GM12878 (cell line): ENCODE measurements around the gene TREML2. TPM values are rescaled to one million over a fixed set of nuclear protein-coding genes. Genes with fewer than 3 reads are reported as not detected.

ENCODE experiments used
- ATAC-seq: fragments of 200-7000 bp; cut with Tn5 transposase; 3 replicates; pipeline ENCODE4 v1.9.1; 2020; ENCODE audit warnings: mild to moderate bottlenecking, moderate library complexity
- BruUV-seq: library from RNA; stranded (reverse); fragments of 400-500 nt; replicated peaks from 2 replicates; lab custom pipeline; 2021; lab: Mats Ljungman, UMichigan
- CTCF ChIA-PET: fragments of 300-600 bp; sonication (Branson Sonifier 250); formaldehyde crosslinking; extraction: SDS; loops from one replicate; lab custom pipeline; 2021; ENCODE audit warnings: inconsistent platforms; lab: Yijun Ruan, JAX
- POLR2A ChIA-PET: fragments of 350-600 bp; formaldehyde crosslinking; extraction: SDS; loops from one replicate; lab custom pipeline; 2021; ENCODE audit warnings: inconsistent platforms; lab: Charles Lee
- RAD21 ChIA-PET: fragments of 300-600 bp; sonication (Branson Sonifier 250); formaldehyde crosslinking; loops from one replicate; lab custom pipeline; 2023; ENCODE audit warnings: antibody characterized with exemption; ENCODE audit not compliant: unreplicated experiment; lab: Charles Lee
- SMC1A ChIA-PET: fragments of 300-600 bp; sonication (Branson Sonifier 250); formaldehyde crosslinking; loops from one replicate; lab custom pipeline; 2023; ENCODE audit not compliant: unreplicated experiment, uncharacterized antibody; lab: Charles Lee
- DNase-seq: peaks from one replicate; pipeline ENCODE4 v3.0.0-alpha.2; 2011; ENCODE audit warnings: low read depth, low spot score
- FAIRE-seq: peaks from 3 replicates; lab custom pipeline; 2011; peaks lifted over from hg19 to GRCh38; lab: Jason Lieb, UNC
- H2AFZ ChIP-seq: 2 replicates; pipeline ENCODE4 v1.6.0; 2011; ENCODE audit warnings: low read depth, low read length, control low read depth; ENCODE audit not compliant: control insufficient read depth
- H3K27ac ChIP-seq: 2 replicates; pipeline ENCODE4 v1.5.1; 2011; ENCODE audit warnings: control low read depth; ENCODE audit not compliant: control insufficient read depth, insufficient read depth
- H3K27me3 ChIP-seq, 2 experiments: replicated peaks in 1 of 2; 2 replicates each; pipeline versions ENCODE4 v1.6.0 to v1.6.1; 2011; ENCODE audit warnings: low read length in 1 of 2; ENCODE audit not compliant: control insufficient read depth in 2 of 2, insufficient read depth in 2 of 2
- H3K36me3 ChIP-seq, 2 experiments: 2 replicates each; pipeline ENCODE4 v1.5.1; 2011; ENCODE audit warnings: low read length in 1 of 2; ENCODE audit not compliant: control insufficient read depth in 2 of 2, insufficient read depth in 2 of 2
- H3K4me1 ChIP-seq: 2 replicates; pipeline ENCODE4 v1.6.1; 2011; ENCODE audit warnings: mild to moderate bottlenecking, low read length, moderate library complexity, mixed read lengths; ENCODE audit not compliant: control insufficient read depth, insufficient read depth
- H3K4me2 ChIP-seq: 2 replicates; pipeline ENCODE4 v1.6.0; 2011; ENCODE audit warnings: control low read depth; ENCODE audit not compliant: control insufficient read depth, insufficient read depth
- H3K4me3 ChIP-seq: fragments of 200-600 bp; sonication (generic); 2 replicates; pipeline ENCODE4 v1.5.1; 2016
- H3K79me2 ChIP-seq: 2 replicates; pipeline ENCODE4 v1.6.0; 2011; ENCODE audit warnings: low read length; ENCODE audit not compliant: control insufficient read depth, insufficient read depth
- H3K9ac ChIP-seq: 2 replicates; pipeline ENCODE4 v1.8.0; 2011; ENCODE audit warnings: low read length, control low read depth, mixed read lengths; ENCODE audit not compliant: control insufficient read depth, insufficient read depth
- H3K9me3 ChIP-seq: replicated peaks from 3 replicates; pipeline ENCODE4 v1.5.1; 2011; ENCODE audit warnings: mild to moderate bottlenecking, low read length; ENCODE audit not compliant: control insufficient read depth, insufficient read depth
- H4K20me1 ChIP-seq: 2 replicates; pipeline ENCODE4 v1.6.0; 2011; ENCODE audit not compliant: control insufficient read depth, insufficient read depth
- BCLAF1 ChIP-seq: fragments of 450-650 bp; IDR thresholded peaks from 2 replicates; pipeline ENCODE4 v1.6.1; 2017; ENCODE audit warnings: antibody characterized with exemption, mild to moderate bottlenecking, moderate library complexity
- IKZF1 ChIP-seq: fragments of 450-650 bp; conservative IDR thresholded peaks from 2 replicates; pipeline ENCODE4 v1.6.1; 2017; ENCODE audit warnings: antibody characterized with exemption, mild to moderate bottlenecking
- PKNOX1 ChIP-seq: fragments of 450-650 bp; IDR thresholded peaks from 2 replicates; pipeline ENCODE4 v1.6.1; 2016; ENCODE audit warnings: mild to moderate bottlenecking
- SPI1 ChIP-seq: IDR thresholded peaks from 2 replicates; pipeline ENCODE4 v1.6.1; 2011; ENCODE audit warnings: low read depth, mild to moderate bottlenecking, low read length, moderate library complexity, borderline replicate concordance; ENCODE audit not compliant: insufficient read depth
- WGBS: methylation state at CpG from one replicate; pipeline ENCODE4 v1.1.6; 2016; ENCODE audit warnings: low lambda C conversion rate; ENCODE audit not compliant: insufficient replicate concordance, insufficient coverage; ENCODE audit errors: missing lambda C conversion rate; 5-methylcytosine and 5-hydroxymethylcytosine counted together
- in situ Hi-C: fragments of 300-500 bp; cut with MboI; formaldehyde crosslinking; loops from 9 replicates; pipeline ENCODE4 v1.14.3; 2018; ENCODE audit warnings: mixed read lengths
- intact Hi-C: fragments of 100-400 bp; cut with micrococcal nuclease; formaldehyde crosslinking; loops from one replicate; pipeline ENCODE4 v1.14.2; 2022; ENCODE audit not compliant: unreplicated experiment
- polyA plus RNA-seq, 11 experiments: library from polyadenylated mRNA; depleted of rRNA in 4 of 11; unstranded in 6 of 11; stranded (reverse) in 5 of 11; fragments of >200 nt; fragmentation: Nextera tagmentation in 4 of 11; fragmentation: Illumina TruSeq in 1 of 11; extraction: Ambion mirVana in 4 of 11; extraction: Trizol in 1 of 11; gene quantifications; 1 replicate in 1 of 11; 2 replicates in 10 of 11; pipeline versions ENCODE4 v1.2.1 to v1.2.3, GENCODE V29; 2011 to 2016; ENCODE audit warnings: inconsistent platforms in 2 of 11, missing spikeins in 2 of 11, low read depth in 1 of 11
- total RNA-seq, 4 experiments: library from RNA; depleted of rRNA in 3 of 4; stranded (reverse); fragments of >200 nt in 3 of 4; fragmentation: Illumina TruSeq in 1 of 4; extraction: Trizol in 1 of 4; gene quantifications; 2 replicates each; pipeline versions ENCODE4 v1.2.1 to v1.2.3, GENCODE V29; 2013 to 2021

TREML2 gene
- total and polyA plus RNA-seq, 10 of the 15 experiments (the other 5 are each of a cell fraction or from before 2014, with no cell fraction given): 0.49 to 9.1 (median 7.3) TPM

GRCh38 chr6:41186031-41186562, 14.9 kb downstream of the TREML2 start:
- no TSS peak for BruUV-seq
- in situ Hi-C loops (no loop called here), intact Hi-C loops (no loop called here)
- Histone ChIP-seq H3K9ac (no peak overlapping the region), H3K4me1 (no peaks in the 10 kb centered on the region), H3K36me3 (peaks cover 0 to 4% of the 10 kb centered on the region in 2 experiments; a peak in 1 of 4 replicates), H3K9me3 (peaks cover 17% of the 10 kb centered on the region), H3K27me3 (no peaks in the 10 kb centered on the region), H3K79me2 (no peaks in the 10 kb centered on the region), H3K27ac (no peak overlapping the region), H4K20me1 (no peaks in the 10 kb centered on the region)
- DNase-seq (no peak), ATAC-seq (no peak), FAIRE-seq (no peak)
- WGBS: 39% methylated on average over 10 of the region's 10 CpGs
- ChIA-PET RAD21 (no interaction called here), SMC1A (interaction anchor here (1.0 to 2.2 kb wide), 5 partner anchors 10 to 134 kb away, joined by 3 to 6 read pairs (median 4); no protein-coding TSS in a partner anchor), POLR2A (interaction anchor here (1.0 to 1.3 kb wide), 3 partner anchors 11 to 134 kb away, joined by 3 read pairs; no protein-coding TSS in a partner anchor), CTCF (interaction anchor here (1.5 kb wide), 1 partner anchor 133 kb away, joined by 4 read pairs; no protein-coding TSS in a partner anchor)
- TF ChIP-seq PKNOX1 (peak; percentile 51; the same call in 1 of the 2 replicates), BCLAF1 (no peak), SPI1 (peak; percentile 78), IKZF1 (0 out of 2 replicates have a peak, but pooled peaks have one; percentile 20)
- TF ChIP-seq, all 136 proteins: peak for 3
- Histone ChIP-seq H2AFZ (peak overlapping the region; percentile 33), H3K4me2 (no peak overlapping the region), H3K4me3 (no peak overlapping the region)
